ENCODE data around the gene M1AP.

The M1AP gene, protein sequence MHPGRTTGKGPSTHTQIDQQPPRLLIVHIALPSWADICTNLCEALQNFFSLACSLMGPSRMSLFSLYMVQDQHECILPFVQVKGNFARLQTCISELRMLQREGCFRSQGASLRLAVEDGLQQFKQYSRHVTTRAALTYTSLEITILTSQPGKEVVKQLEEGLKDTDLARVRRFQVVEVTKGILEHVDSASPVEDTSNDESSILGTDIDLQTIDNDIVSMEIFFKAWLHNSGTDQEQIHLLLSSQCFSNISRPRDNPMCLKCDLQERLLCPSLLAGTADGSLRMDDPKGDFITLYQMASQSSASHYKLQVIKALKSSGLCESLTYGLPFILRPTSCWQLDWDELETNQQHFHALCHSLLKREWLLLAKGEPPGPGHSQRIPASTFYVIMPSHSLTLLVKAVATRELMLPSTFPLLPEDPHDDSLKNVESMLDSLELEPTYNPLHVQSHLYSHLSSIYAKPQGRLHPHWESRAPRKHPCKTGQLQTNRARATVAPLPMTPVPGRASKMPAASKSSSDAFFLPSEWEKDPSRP

DNA sequence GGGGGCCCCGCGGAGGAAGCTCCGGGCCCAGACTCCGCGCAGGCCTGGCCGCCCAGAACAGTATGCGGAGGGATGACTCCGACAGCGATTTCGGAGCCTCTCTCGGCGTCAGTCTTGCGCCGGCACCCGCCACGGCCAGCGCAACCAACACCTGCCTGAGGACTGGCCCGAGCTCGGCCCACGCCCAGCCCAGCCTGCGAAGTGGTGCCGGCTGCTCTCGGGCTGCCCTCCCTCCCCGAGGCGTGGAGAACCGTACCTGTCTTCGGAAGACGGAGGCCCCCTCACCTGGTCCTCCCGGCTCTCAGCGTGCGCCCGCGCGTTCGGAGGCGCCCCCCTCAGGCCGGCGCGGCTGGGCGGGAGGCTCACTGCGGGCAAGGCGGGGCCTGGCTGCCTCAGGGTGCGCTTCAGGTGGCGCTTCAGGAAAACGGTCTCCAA lies at the start of gene M1AP:
Gene M1AP, minus strand, starts transcription at position 322 of the 435 bp plus-strand sequence. CDS start 8,055 bp downstream, outside the sequence.
- peak; percentile 31 for DNase-seq

DNA sequence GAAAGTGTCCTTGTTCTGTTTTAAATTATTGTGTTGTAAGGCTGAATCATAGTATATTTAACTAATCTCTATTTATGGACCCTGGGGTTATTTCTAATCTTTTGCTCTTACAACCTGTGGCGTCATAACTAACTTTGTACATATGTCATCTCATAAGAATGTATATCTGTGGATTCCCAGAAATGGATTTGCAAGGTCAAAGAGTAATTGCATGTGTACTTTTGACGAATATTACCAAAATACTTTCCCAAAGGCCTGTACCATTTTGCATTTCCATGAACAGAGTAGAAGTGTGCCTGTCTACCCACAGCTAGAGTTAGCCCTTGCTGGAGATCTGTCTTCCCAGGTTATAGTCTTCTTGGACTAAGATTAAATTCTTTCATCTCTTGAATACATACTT lies 48.7 kb upstream of the M1AP start:
- no peak for DNase-seq

DNA sequence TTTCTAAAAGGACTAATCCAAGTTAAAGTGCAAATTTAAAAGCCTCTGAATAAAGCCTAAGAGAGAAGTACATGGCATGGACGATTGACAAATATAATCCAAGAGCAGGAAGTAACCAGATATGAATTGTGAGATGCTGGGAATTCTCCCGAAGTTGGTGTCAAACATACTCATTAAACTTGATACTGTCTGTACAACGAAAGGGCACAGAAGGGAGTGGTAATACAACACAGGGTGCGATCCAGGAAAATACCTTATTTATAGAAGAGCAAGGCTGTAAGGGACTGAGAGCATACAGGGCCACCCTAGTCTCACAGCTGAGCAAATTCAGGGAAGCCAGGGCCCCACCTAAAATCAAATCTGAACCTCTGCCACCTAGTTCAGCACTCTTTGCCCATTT lies 47.5 kb upstream of the M1AP start:
- DNase-seq = no peak

DNA sequence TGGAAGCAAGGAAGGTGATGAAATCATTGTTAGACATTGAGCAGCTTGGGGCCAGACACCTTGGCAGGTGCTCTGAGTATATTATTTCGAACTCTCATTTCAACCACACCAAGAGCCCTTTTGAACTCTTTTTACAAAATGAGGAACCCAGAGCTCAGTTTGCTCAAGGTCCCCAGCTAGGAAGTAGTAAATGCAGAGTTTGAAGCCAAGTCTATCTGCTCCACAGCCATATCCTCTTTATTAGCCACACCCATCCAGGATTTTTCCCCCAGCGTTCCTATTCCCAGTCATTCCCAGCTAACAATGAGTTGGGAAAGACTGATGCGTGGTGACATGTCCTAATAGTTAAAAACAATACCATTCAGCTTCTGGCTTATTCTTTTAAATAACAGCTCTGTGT lies 46.2 kb upstream of the M1AP start:
- peak; percentile 35 for DNase-seq

DNA sequence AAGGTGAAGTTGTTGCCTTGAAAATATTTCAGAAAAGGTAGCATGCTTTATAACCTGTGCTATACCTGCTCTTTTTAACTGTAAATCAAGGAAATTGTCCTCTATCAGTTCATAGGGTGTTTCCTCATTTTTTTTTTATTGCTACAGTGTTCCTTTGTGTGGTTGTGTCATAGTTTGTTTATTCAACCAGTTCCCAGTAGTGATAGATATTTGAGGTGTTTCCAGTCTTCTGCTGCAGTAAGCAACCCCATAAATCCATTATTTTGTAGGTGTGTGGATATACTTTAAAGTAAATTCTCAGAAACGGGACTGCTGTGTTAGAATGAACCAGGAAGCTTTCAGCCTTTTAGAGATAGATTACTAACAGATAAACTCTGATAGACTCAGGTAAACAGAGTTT lies 45.5 kb upstream of the M1AP start:
- DNase-seq = no peak

DNA sequence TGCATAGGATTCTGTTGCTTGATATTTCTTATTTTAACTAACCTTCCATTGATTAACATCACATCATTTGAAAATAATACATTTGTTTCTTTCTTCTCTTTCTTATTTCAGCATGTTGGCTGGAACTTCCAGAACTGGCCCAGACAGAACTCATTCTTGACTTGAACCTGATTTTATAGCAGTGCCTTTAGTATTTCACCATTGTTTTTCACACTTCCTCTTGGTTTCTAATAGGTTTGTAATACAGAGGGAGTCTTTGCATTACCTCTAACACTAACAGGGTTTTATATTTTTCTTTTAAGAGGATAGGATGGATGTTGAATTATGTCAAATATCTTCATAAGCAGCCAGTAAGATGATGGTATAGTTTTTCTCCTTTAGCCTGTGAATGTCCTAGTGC lies 45.1 kb upstream of the M1AP start:
- DNase-seq = no peak

DNA sequence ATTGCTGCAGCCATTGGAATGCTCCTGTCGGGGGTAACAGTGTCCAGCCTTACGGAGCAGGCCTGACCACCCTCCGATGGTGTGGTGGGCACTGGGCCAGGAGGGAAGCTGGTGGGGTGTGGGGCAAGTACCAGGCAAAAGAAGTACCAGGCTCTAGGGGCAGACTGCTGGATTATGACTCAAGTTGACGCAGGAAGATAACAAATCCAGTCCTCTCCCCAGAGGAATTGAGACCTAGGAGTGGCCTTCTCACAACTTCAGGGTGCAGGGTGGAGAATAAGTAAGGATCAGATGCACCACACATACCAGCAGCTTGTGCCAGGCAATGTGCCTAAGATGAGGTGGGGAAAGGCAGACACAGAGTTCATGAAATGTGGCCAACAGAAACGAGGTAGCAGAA lies 43.8 kb upstream of the M1AP start:
- no peak for DNase-seq

DNA sequence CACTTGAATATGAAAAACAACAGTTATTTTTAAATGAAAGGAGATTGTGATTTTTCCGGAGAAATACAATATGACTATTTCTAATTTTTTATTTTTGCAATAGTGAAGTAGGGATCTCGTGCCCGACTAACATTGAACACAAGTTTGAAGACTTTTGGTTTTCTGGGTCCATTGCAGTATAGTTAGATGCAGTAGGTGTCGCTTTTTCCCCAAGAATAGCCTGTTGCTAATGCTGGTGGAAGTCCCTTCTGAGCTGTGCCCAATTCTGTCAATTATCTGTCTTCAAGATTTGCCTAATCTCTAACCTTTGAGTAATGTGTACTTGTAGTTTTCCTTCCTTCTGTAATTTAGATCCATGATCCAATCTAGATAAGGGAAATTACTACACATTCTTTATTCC lies 42.4 kb upstream of the M1AP start:
- peak; percentile 88 for DNase-seq

DNA sequence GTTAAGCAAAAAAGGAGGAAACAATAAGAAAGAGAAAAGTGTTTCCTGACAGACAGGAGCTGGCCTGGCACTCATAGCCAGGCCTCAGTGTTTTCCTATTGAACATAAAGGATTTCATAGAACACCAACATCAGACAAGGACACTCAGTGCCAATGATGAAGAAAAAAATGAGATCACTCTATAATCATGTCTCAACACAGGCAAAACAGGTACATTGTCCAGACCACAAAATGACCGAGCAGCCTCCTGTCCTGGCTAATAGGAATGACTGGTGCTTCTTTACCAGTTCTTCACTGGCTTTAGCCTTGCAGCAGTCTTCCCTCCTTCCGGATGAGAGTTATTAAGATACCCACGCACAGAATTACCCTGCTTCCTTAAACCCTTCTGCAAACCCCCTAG lies 41.5 kb upstream of the M1AP start:
- DNase-seq = no peak

DNA sequence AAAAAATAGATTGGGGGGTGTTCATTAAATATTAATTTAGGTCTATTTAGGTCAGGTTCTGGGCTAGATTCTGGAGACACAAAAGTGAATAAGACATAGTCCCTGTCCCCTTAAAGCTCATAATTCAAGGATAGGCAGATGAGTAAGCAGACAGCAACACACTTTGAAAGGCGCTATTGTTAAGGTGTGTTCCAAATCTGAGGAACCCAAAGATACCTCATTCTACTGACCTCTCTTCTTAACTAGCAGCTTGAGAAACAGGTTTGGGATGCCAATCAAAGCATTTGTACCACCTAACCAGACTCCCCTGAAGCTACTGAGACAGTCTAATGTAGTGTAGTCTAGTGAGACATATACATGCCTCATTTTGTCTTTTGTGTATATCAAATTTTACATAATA lies 40.8 kb upstream of the M1AP start:
- DNase-seq = no peak

DNA sequence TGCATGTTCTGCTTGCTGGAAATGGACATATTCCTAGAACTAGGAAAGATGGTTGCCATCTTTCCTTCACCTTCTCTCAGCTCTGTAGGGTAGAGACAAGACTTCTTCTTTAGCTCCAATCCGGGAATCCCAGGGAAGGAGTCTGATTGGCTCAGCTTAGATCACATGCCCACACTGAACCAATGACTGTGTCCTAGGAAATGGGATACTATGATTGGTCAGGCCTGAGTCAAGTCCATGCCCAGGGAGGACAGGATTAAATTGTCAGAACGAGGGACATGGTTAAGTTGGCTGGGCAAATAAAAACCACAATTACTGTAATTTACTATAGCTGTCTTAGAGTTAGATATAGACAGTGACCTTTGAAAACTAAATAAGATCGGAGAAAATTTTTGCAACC lies 37.3 kb upstream of the M1AP start:
- no peak for DNase-seq

DNA sequence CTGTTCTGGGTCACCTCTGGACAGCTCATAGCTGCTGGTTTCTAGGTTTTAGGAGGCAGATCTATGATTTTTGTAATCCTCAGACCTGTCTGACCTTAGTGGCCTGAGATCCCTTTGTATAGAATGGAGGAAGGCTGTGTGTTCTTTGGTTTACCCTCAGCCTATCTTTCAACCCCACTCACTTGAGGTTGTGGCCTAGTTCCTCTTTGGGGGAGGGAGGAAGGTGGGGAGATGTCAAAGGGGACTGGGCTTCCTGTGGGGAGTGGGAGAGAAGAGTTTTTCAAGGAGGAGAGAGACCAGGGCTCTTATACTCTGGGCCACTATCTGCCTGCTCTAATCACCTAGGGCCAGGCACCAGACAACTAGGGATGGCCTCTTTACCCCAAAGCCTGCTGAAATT lies 34.4 kb upstream of the M1AP start:
- peak; percentile 73 for DNase-seq

DNA sequence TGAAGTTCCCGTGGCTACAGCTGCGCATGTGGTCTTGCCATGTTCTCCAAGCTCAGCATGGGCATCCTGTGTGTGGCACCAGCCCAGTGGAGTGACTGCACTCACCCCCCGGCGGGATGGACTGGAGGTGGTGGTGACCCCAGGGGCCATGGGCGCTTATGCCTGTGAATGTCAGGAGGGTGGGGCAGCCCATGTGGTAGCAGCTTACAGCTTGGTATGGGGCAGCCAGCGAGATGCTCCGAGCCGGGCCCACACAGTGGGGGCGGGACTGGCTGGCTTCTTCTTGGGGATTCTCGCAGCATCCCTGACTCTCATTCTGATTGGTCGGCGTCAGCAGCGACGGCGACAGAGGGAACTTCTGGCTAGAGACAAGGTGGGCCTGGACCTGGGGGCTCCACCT lies 31.5 kb upstream of the M1AP start:
- no peak for DNase-seq

DNA sequence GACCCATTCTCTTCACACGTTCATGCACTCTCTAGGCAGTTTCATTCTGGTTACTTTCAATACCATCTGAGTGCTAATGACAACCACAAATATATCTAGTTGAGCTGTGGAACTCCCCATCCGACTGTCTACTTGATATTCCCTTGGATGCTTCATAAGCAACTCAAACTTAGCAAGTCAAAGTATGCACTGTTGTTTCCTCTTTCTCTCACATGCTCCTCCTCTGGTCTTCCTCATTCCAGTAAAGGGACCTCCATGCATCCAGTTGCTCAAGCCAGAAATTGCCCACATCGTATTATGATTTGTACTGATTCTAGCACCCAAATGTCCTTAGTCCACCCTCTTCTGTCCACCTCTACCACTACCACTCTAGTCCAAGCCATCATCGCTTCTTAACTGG lies 28.2 kb upstream of the M1AP start:
- DNase-seq = no peak

DNA sequence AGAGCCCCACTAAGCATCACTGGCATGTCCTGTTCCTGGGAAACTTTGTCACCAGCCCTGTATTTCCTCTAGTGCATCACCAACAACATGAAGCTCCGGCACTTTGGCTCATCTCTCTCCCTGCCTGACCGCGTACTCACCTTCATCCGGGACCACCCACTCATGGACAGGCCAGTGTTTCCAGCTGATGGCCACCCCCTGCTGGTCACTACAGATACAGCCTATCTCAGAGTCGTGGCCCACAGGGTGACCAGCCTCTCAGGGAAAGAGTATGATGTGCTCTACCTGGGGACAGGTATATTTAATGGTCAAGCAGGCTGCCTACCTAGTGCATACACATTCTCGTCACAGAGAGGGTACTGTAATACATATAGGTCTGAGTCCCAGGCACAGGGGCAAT lies 27.0 kb upstream of the M1AP start:
- DNase-seq = no peak

DNA sequence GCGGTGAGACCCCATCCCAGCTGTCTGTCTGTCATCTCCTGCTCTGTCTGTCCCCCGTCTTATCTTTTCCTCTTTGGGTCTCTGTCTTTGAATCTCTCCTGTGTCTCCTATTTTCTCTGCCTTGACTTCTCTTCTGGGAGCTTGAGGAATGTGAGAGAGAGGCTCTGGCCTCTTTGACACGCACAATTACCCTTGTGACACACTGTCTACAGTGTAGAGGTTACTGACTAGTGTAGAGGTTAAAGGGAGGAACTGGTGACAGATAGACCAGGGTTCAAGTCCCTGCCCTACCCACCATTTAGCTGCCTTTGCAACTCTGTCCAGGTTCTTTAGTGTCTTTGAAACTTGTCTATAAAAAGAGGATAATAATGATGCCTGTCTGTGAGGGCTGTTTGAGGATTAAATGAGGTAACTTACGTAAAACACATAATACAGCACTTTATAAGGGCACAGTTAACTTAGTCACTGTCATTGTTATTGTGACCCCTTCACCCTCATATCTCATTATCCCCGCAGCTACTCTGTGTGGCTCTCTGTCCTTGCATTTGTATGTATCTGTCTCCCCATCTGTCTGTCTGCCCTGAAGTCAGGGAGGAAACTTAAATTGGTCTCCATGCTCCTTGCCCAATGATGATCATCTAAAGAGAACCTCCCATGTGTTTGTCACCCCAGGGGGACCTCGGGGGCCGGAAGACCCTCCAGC lies 25.8 kb upstream of the M1AP start:
- DNase-seq = no peak

DNA sequence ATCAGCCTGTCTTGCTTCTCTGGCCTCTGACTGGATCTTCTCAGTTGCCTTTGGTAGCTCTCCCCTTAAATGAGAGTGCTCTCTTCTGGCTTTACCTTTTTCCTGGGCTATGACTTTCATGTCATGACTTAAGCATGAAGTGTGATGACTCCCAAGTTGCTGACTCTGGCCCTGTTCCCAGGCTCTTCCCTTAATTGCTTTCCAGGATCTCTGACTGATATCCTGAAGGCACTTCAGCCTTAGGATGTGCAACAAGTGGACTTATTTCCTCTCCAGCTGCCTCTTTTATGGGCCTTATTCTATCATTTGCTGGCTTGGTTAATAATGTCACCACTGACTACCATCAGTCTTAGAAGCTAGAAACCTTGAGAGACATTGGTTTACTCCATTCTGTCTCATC lies 23.3 kb upstream of the M1AP start:
- DNase-seq = no peak

DNA sequence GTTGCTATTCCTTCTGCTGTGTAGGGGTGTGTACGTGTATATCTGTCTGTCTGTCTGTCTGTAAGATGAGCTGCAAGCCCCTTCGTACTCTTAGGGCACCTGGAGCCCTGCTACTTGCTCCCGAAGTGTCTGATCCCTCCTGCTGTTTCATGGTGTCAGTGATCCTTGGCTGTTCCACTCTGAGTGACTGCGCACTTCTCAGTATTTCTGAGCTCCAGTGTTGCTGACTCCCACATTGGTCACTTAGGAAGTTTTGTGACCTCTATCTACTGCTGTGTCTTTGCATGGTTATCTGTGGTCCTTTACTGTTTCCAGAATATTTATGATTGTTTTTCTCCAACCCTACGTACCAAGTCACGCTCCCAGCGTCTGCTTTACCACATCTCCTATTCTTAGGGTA lies 22.1 kb upstream of the M1AP start:
- DNase-seq = no peak

DNA sequence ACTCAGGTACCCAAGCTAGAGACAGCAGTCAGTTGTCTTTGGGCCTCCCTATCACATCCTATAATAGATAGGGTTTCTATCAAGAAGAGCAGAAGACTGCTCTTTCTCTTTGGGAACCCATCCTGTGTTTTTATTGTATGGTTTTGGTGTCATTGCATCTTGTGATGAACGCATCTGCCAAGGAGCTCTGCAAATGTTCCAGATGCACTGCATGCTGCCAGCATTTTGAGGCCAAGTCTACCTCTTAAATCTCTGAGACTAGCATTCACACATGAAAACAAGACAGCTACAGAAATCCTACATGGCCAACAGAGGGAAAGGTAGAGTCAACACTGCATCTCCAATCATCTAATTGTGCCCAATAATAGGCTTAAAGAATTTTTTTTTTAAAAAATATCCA lies 20.0 kb upstream of the M1AP start:
- DNase-seq = no peak

DNA sequence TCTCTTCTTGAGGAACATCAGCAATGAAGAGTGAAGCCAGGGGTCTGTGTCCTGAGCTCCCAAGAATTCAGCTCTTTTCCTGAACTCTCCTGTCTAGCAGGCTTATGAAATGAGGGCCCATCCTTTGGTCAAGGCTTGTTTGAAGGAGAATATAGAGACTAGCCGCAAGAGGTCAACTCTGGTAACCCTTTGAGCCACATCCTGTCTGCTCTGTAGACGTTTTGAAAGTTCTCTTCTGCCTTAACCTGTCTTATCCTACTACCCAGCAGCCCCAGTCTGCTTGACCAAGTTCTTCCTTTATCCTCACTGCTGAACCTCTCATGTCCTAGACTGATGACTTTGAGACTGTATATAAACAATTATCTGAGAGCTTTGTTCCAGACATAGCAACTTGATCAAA lies 11.3 kb upstream of the M1AP start:
- DNase-seq = no peak

DNA sequence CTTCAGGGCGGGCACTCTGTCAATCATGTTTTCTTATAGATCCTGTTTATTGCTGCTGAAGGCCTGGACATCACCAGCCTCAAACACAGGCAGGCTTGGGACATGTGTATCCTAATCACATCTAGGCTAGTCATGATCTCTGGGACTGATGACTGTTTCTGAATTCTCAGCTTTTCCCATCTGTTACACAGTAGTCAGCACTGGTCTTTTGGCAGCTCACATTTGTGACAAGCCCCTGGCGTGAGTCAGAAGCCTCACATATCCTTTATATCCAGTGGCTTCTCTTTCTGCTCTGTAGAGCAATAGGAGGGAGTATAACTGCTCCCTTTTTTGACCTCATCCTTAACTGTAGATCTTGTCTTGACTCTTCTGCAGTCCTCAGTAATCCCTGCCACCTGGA lies 10.4 kb upstream of the M1AP start:
- no peak for DNase-seq

DNA sequence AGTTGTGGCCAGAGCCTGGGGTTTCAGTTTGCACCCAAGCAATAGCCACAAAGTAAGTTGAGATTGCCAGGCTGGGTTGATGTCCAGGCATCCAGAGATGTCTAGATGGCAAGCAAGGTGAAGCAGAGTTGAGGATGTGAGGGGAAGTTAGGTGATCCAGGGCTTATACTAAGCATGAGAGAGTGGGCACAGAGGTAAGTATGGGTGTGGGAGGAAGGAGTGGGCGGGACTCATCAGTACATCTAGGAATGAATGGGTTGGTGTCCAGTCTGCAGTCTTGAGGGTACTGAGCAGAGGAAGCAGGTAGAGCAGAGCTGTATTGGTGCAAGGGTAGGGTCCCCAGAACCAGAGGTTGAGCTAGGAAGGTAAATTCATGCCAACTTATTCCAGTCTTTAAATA lies 7.4 kb upstream of the M1AP start:
- DNase-seq = no peak

DNA sequence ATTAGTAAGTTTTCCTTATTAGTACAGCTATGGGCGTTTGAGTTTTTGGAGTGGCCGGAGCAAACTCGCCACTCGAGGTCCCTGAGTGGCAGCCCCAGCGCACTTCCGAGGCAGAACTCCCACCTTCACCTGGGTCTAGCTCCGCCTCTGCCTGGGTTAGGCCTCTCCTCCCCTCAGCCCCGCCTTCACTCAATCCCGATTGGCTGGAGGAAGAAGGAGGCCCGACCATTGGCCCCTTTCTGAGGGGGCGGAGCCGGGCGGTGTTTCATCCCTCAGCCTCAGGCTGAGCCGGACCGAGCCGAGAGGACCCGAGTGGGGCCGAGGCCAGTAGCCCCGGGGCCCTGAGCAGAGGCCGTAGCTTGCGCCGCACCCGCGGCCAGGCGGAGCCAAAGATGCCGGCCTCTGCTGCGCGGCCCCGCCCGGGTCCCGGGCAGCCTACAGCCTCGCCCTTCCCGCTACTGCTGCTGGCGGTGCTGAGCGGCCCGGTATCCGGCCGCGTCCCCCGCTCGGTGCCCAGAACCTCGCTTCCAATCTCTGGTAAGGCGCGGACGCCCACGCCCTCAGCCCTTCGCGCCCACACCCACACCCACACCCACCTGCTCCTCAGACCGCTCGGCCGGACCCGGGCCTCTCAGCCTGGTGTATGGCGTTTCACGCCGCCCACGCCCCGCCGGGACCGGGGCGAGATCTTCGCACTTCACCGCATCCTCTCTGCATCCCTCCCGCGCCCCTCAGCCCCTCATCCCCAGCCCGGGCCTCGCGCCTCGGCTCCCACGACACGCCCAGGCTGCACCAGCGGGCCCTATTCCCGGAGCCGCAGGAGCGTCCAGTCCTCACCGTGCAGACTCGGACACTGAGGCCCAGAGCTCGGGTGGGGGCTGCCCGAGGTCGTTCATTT lies 6.1 kb upstream of the M1AP start, which contains the start of gene SEMA4F:
Gene SEMA4F, plus strand, starts transcription at position 263 of the 898 bp plus-strand sequence. Its CDS starts 130 bp downstream, at position 393.
- DNase-seq = peak; percentile 98
